OCI-LY1 (cell line): ENCODE results near the gene MICAL2.

Source experiments
- H2AFZ ChIP-seq: fragments of 200-600 bp; sonication (generic), shearing (Covaris generic); 2 replicates; pipeline ENCODE4 v1.6.0; 2014; ENCODE audit warnings: antibody characterized with exemption, mild to moderate bottlenecking, low read length
- H3F3A ChIP-seq: fragments of 200-600 bp; sonication (generic), shearing (Covaris generic); 2 replicates; pipeline ENCODE4 v1.6.0; 2014; ENCODE audit warnings: mild to moderate bottlenecking, antibody characterized with exemption, low read length, moderate library complexity; ENCODE audit not compliant: insufficient read depth
- H3K27ac ChIP-seq: fragments of 200-600 bp; sonication (generic); 2 replicates; pipeline ENCODE4 v1.5.1; 2014; ENCODE audit warnings: low read length, mixed run types, mild to moderate bottlenecking, low read depth; ENCODE audit not compliant: poor library complexity, severe bottlenecking
- H3K27me3 ChIP-seq: fragments of 200-600 bp; sonication (generic); 2 replicates; pipeline ENCODE4 v1.6.0; 2014; ENCODE audit warnings: antibody characterized with exemption, mild to moderate bottlenecking, low read length, moderate library complexity; ENCODE audit not compliant: insufficient read depth
- H3K36me3 ChIP-seq: fragments of 200-600 bp; sonication (generic); 2 replicates; pipeline ENCODE4 v1.6.1; 2014; ENCODE audit warnings: mild to moderate bottlenecking, antibody characterized with exemption, low read length, moderate library complexity, mixed read lengths; ENCODE audit not compliant: insufficient read depth
- H3K4me1 ChIP-seq: fragments of 200-600 bp; sonication (generic); 2 replicates; pipeline ENCODE4 v1.5.1; 2014; ENCODE audit warnings: mild to moderate bottlenecking, low read length, moderate library complexity; ENCODE audit not compliant: insufficient read depth, severe bottlenecking
- H3K4me2 ChIP-seq: fragments of 200-600 bp; sonication (generic), shearing (Covaris generic); 2 replicates; pipeline ENCODE4 v1.6.1; 2014; ENCODE audit warnings: low read length
- H3K4me3 ChIP-seq: fragments of 200-600 bp; sonication (generic); 2 replicates; pipeline ENCODE4 v1.5.1; 2014; ENCODE audit warnings: low read length, low read depth, mild to moderate bottlenecking, mixed read lengths; ENCODE audit not compliant: poor library complexity, severe bottlenecking
- H3K79me2 ChIP-seq: fragments of 200-600 bp; shearing (Covaris generic); 2 replicates; pipeline ENCODE4 v1.6.1; 2016; ENCODE audit warnings: mixed run types, low read length, mixed read lengths; ENCODE audit not compliant: insufficient read depth
- H3K9ac ChIP-seq: fragments of 200-600 bp; sonication (generic), shearing (Covaris generic); 2 replicates; pipeline ENCODE4 v1.6.1; 2014; ENCODE audit warnings: mild to moderate bottlenecking, low read length, mixed read lengths
- H3K9me2 ChIP-seq: fragments of 200-600 bp; sonication (generic), shearing (Covaris generic); 2 replicates; pipeline ENCODE4 v1.6.1; 2014; ENCODE audit warnings: low read depth, mild to moderate bottlenecking, low read length, mixed read lengths
- H3K9me3 ChIP-seq: fragments of 200-600 bp; shearing (Covaris generic); 2 replicates; pipeline ENCODE4 v1.6.1; 2014; ENCODE audit warnings: low read length, mixed read lengths
- H4K20me1 ChIP-seq: fragments of 200-600 bp; sonication (generic), shearing (Covaris generic); 2 replicates; pipeline ENCODE4 v1.6.0; 2016; ENCODE audit warnings: mild to moderate bottlenecking, low read length; ENCODE audit not compliant: insufficient read depth
- EZH2 ChIP-seq: fragments of 200-600 bp; sonication (generic), shearing (Covaris generic); IDR thresholded peaks from 2 replicates; pipeline ENCODE4 v1.8.0; 2017; ENCODE audit warnings: borderline replicate concordance, mixed run types, mild to moderate bottlenecking, antibody characterized with exemption, low read length, moderate library complexity, mixed read lengths
- TF ChIP-seq, protein P1 (sequence below): fragments of 200-600 bp; sonication (generic), shearing (Covaris generic); IDR thresholded peaks from 2 replicates; pipeline ENCODE4 v1.5.1; 2017; ENCODE audit warnings: mild to moderate bottlenecking, antibody characterized with exemption, low read length, moderate library complexity, mixed read lengths

The MICAL2 gene

DNA sequence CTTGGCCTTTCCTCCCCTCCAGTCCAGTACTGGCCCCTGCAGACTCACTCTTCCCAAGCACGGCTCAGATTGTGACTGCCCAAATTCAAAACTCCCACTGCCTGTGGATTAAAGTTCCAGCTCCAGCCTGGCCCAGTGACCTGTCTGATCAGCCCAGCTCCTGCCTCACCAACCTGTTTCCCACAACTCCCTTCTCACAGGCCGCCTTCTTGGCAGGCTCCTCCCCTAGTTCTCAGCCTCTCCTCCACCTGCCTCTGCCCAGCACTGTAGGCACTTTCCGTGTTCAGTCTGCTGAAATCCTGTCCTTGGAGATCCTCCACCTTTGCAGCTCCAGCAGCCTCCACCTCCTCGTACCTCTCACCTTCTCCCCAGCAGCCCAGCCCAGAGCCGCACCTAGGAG is 68.6 kb downstream of the MICAL2 start:
- Histone ChIP-seq H2AFZ (no peak overlapping the region), H3K4me1 (no peaks in the 10 kb centered on the region), H3K9me2 (no peaks in the 10 kb centered on the region), H3K36me3 (no peaks in the 10 kb centered on the region), H3F3A (no peaks in the 10 kb centered on the region), H3K4me3 (no peak overlapping the region), H3K4me2 (no peak overlapping the region), H3K79me2 (no peaks in the 10 kb centered on the region), H3K9me3 (no peaks in the 10 kb centered on the region), H4K20me1 (no peaks in the 10 kb centered on the region), H3K27ac (no peak overlapping the region), H3K9ac (no peak overlapping the region), H3K27me3 (0 out of 2 replicates have a peak, but pooled peaks cover 4% of the 10 kb centered on the region)
- TF ChIP-seq EZH2 = no peak
- TF ChIP-seq, protein P1, sequence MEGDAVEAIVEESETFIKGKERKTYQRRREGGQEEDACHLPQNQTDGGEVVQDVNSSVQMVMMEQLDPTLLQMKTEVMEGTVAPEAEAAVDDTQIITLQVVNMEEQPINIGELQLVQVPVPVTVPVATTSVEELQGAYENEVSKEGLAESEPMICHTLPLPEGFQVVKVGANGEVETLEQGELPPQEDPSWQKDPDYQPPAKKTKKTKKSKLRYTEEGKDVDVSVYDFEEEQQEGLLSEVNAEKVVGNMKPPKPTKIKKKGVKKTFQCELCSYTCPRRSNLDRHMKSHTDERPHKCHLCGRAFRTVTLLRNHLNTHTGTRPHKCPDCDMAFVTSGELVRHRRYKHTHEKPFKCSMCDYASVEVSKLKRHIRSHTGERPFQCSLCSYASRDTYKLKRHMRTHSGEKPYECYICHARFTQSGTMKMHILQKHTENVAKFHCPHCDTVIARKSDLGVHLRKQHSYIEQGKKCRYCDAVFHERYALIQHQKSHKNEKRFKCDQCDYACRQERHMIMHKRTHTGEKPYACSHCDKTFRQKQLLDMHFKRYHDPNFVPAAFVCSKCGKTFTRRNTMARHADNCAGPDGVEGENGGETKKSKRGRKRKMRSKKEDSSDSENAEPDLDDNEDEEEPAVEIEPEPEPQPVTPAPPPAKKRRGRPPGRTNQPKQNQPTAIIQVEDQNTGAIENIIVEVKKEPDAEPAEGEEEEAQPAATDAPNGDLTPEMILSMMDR = no peak

DNA sequence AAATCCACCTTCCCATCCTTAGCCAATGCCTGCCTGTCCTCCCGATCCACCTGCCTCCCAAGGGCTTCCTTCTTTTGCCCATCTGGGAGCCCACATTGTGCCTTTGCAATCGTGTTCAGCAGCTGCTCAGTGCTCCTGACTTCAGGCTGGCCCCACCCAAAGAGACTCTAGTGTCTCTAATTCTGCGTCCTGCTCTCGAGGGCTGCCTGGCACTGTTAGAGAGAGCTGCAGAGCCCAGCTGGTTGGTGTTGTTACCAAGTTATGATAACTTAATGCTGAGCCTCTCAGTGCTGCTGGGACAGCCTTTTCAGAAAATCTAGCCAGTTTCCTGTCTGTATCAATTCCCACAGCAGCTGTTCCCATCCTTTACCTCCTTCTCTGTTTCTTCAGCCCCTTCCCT is 69.1 kb downstream of the MICAL2 start:
- no peaks in the 10 kb centered on the region for H4K20me1 ChIP-seq
- no peak overlapping the region for H3K9ac ChIP-seq
- 0 out of 2 replicates have a peak, but pooled peaks cover 4% of the 10 kb centered on the region for H3K27me3 ChIP-seq
- H2AFZ ChIP-seq = no peak overlapping the region
- no peak overlapping the region for H3K27ac ChIP-seq
- no peaks in the 10 kb centered on the region for H3F3A ChIP-seq
- no peak for TF ChIP-seq EZH2
- TF ChIP-seq, protein P1 = no peak
- no peaks in the 10 kb centered on the region for H3K36me3 ChIP-seq
- H3K79me2 ChIP-seq = no peaks in the 10 kb centered on the region
- H3K9me2 ChIP-seq = no peaks in the 10 kb centered on the region
- no peak overlapping the region for H3K4me2 ChIP-seq
- H3K9me3 ChIP-seq = no peaks in the 10 kb centered on the region
- H3K4me3 ChIP-seq = no peak overlapping the region
- H3K4me1 ChIP-seq = no peaks in the 10 kb centered on the region

DNA sequence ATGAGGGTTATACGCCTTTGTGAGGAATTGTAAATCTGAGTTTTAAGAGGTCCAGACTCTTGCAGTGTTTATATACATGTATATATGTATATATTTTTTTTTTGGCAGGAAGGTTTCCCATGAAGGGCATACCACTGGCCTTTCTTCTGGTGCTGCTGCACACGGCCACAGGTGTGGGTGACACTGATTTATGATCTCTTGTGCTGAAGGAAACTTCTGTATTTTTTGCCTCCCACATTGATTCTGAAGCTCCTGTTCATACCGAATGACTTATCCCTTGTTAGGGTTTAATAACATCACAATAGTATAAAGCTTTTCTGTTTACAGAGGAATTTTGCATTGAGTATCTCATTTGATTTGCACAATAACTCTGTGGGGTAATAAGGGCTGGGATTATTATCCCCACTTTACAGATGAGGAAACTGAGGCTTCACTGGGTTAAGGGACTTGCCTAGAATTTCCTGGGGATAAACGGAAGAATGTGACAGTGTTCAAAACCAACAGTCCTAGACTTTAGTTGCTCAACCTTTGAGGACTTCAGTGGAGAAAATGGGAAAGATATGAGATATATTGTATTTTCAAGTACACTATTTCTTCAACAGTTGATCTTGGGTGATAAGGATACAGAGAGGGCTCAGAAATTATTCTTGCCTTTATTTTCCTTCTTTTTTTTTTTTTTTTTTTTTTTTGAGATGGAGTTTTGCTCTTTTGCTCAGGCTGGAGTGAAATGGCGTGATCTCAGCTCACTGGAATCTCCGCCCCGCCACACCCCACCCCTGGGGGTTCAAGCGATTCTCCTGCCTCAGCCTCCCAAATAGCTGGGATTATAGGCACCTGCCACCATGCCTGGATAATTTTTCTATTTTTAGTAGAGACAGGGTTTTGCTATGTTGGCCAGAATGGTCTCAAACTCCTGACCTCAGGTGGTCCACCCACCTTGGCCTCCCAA is 70.1 kb downstream of the MICAL2 start:
- no peaks in the 10 kb centered on the region for H4K20me1 ChIP-seq
- H3K27ac ChIP-seq = no peak overlapping the region
- H3K4me3 ChIP-seq = no peak overlapping the region
- H3K4me2 ChIP-seq = no peak overlapping the region
- no peak overlapping the region for H3K9ac ChIP-seq
- no peaks in the 10 kb centered on the region for H3K9me3 ChIP-seq
- no peaks in the 10 kb centered on the region for H3F3A ChIP-seq
- no peaks in the 10 kb centered on the region for H3K79me2 ChIP-seq
- H3K9me2 ChIP-seq = no peaks in the 10 kb centered on the region
- H3K36me3 ChIP-seq = no peaks in the 10 kb centered on the region
- no peaks in the 10 kb centered on the region for H3K4me1 ChIP-seq
- H2AFZ ChIP-seq = no peak overlapping the region
- TF ChIP-seq, protein P1 = no peak
- no peak for TF ChIP-seq EZH2
- 0 out of 2 replicates have a peak, but pooled peaks cover 4% of the 10 kb centered on the region for H3K27me3 ChIP-seq
